Gastroesophageal sphincter (tissue), 3 donors: ENCODE data around the gene C1QTNF12.

Source experiments
- CTCF ChIP-seq, 4 experiments: fragments of 200-600 bp in 2 of 4; fragments of 450-650 bp in 2 of 4; sonication (generic) in 1 of 4; IDR thresholded peaks; one replicate each; pipeline ENCODE4 v1.5.1; 2017 to 2019; ENCODE audit warnings: antibody characterized with exemption in 4 of 4, mild to moderate bottlenecking in 2 of 4, moderate library complexity in 2 of 4
- EP300 ChIP-seq: sonication (generic); formaldehyde crosslinking; IDR thresholded peaks from one replicate; pipeline ENCODE4 v1.6.1; 2017; ENCODE audit warnings: antibody characterized with exemption, mild to moderate bottlenecking
- POLR2A ChIP-seq, 2 donors: fragments of 450-650 bp; IDR thresholded peaks; one replicate each; pipeline ENCODE4 v1.6.1; 2017; ENCODE audit warnings: antibody characterized with exemption in 2 of 2, mild to moderate bottlenecking in 2 of 2, moderate library complexity in 1 of 2
- POLR2AphosphoS5 ChIP-seq: sonication (generic); formaldehyde crosslinking; IDR thresholded peaks from one replicate; pipeline ENCODE4 v1.6.1; 2017; ENCODE audit warnings: antibody characterized with exemption

- TF ChIP-seq CTCF (IDR thresholded peaks at IDR 0.05) (no peak), POLR2A (IDR thresholded peaks at IDR 0.05) (no peak), POLR2AphosphoS5 (no peak), EP300 (no peak)
Measured at GRCh38 chr1:1220197-1220596, 26.3 kb downstream of the C1QTNF12 start.
